Osteoblast (primary cell): Measurements from ENCODE around the gene FAM111B. TPM values are rescaled to one million over a fixed set of nuclear protein-coding genes. Genes with fewer than 3 reads are reported as not detected.
A peak's percentile ranks its signal among the peaks of the same experiment; 100 is the strongest.
"Not testable (repeated sequence)": the region's sequence is repeated elsewhere in the genome, so short reads cannot be mapped to it uniquely, and the experiment has no call there.

Experiments used
- DNase-seq: peaks from one replicate; pipeline ENCODE4 v3.0.0; 2011; ENCODE audit warnings: low spot score, mixed read lengths; ENCODE audit not compliant: insufficient read length; ENCODE audit errors: missing footprints
- H2AFZ ChIP-seq: 2 replicates; pipeline ENCODE4 v1.6.0; 2011; ENCODE audit warnings: mild to moderate bottlenecking, low read length
- H3K27ac ChIP-seq: 2 replicates; pipeline ENCODE4 v1.5.1; 2011; ENCODE audit warnings: mild to moderate bottlenecking, low read depth, low read length, moderate library complexity
- H3K27me3 ChIP-seq: 2 replicates; pipeline ENCODE4 v1.6.0; 2012; ENCODE audit warnings: mild to moderate bottlenecking, control low read depth, inconsistent platforms, low read length, moderate library complexity; ENCODE audit not compliant: insufficient read depth
- H3K36me3 ChIP-seq: 2 replicates; pipeline ENCODE4 v1.5.1; 2011; ENCODE audit warnings: mild to moderate bottlenecking, low read length, control low read depth, moderate library complexity; ENCODE audit not compliant: insufficient read depth
- H3K4me1 ChIP-seq: 2 replicates; pipeline ENCODE4 v1.5.1; 2011; ENCODE audit warnings: mild to moderate bottlenecking, low read length, control low read depth, moderate library complexity; ENCODE audit not compliant: insufficient read depth
- H3K4me2 ChIP-seq: 2 replicates; pipeline ENCODE4 v1.6.0; 2011; ENCODE audit warnings: mild to moderate bottlenecking, low read length; ENCODE audit not compliant: insufficient read depth
- H3K4me3 ChIP-seq: fragments of 200-600 bp; sonication (generic); 3 replicates; pipeline ENCODE4 v1.5.1; 2012; ENCODE audit warnings: mild to moderate bottlenecking, low read length, inconsistent platforms; ENCODE audit not compliant: insufficient read depth
- H3K79me2 ChIP-seq: 2 replicates; pipeline ENCODE4 v1.6.0; 2012; ENCODE audit warnings: mild to moderate bottlenecking, low read length, control low read depth, inconsistent platforms; ENCODE audit not compliant: insufficient read depth
- H3K9me3 ChIP-seq: 2 replicates; pipeline ENCODE4 v1.5.1; 2011; ENCODE audit warnings: low read depth, low read length, control low read depth
- H4K20me1 ChIP-seq: 2 replicates; pipeline ENCODE4 v1.6.0; 2012; ENCODE audit warnings: mild to moderate bottlenecking, low read length, control low read depth; ENCODE audit not compliant: insufficient read depth
- CTCF ChIP-seq: IDR thresholded peaks from 2 replicates; pipeline ENCODE4 v1.5.1; 2011; ENCODE audit warnings: mild to moderate bottlenecking, low read depth, low read length, moderate library complexity; ENCODE audit errors: extremely low read depth
- total RNA-seq: library from RNA; depleted of rRNA; stranded (reverse); fragments of >200 nt; gene quantifications from 2 replicates; pipeline ENCODE4 v1.2.3, GENCODE V29; 2012

The FAM111B gene
- total RNA-seq, 1 donor, result 0.72 TPM

GRCh38 chr11:59115553-59115952 lies 8.5 kb downstream of the FAM111B start:
- Histone ChIP-seq H4K20me1 (no peaks in the 10 kb centered on the region), H3K4me2 (no peak overlapping the region), H2AFZ (no peak overlapping the region), H3K4me3 (no peak overlapping the region), H3K9me3 (peaks cover 10% of the 10 kb centered on the region), H3K27me3 (no peaks in the 10 kb centered on the region), H3K79me2 (no peaks in the 10 kb centered on the region), H3K27ac (no peak overlapping the region), H3K36me3 (no peaks in the 10 kb centered on the region), H3K4me1 (no peaks in the 10 kb centered on the region)
- TF ChIP-seq CTCF, result no peak
- no peak for DNase-seq

- no peaks in the 10 kb centered on the region for H3K27me3 ChIP-seq
- no peak overlapping the region for H2AFZ ChIP-seq
- no peak for TF ChIP-seq CTCF
- no peaks in the 10 kb centered on the region for H4K20me1 ChIP-seq
- no peak overlapping the region for H3K4me2 ChIP-seq
- peaks cover 10% of the 10 kb centered on the region for H3K9me3 ChIP-seq
- H3K4me3 ChIP-seq, result no peak overlapping the region
- no peaks in the 10 kb centered on the region for H3K79me2 ChIP-seq
- DNase-seq, result no peak
- no peaks in the 10 kb centered on the region for H3K4me1 ChIP-seq
- H3K27ac ChIP-seq, result no peak overlapping the region
- no peaks in the 10 kb centered on the region for H3K36me3 ChIP-seq
Observed at GRCh38 chr11:59117774-59118173, 10.7 kb downstream of the FAM111B start.

DNA sequence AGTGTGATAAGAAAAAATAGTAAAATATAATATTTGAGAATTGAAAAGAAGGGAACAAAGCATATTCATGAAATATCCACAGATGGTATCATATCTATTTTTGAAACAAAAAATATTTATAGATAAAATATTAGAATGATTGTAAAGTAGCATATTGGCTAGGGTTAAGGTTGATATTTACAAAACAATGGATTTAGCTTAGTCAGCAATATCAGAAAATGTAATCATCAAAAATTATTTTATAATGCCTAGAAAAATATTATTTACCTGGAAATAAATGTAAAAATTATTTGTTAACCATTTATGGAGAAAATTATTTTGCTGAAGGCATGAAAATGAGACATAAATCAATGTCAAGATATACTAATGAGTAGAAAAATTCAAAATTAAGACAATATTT lies 12.8 kb downstream of the FAM111B start:
- Histone ChIP-seq H3K4me3 (no peak overlapping the region), H2AFZ (no peak overlapping the region), H4K20me1 (no peaks in the 10 kb centered on the region), H3K9me3 (peaks cover 10% of the 10 kb centered on the region), H3K27ac (no peak overlapping the region), H3K79me2 (no peaks in the 10 kb centered on the region), H3K4me1 (no peaks in the 10 kb centered on the region), H3K27me3 (no peaks in the 10 kb centered on the region), H3K4me2 (no peak overlapping the region), H3K36me3 (no peaks in the 10 kb centered on the region)
- TF ChIP-seq CTCF, result no peak
- no peak for DNase-seq

GRCh38 chr11:59135648-59136461 lies 28.8 kb downstream of the FAM111B start:
- Histone ChIP-seq H3K36me3 (peaks cover 27% of the 10 kb centered on the region), H3K27ac (no peak overlapping the region), H4K20me1 (no peaks in the 10 kb centered on the region), H3K4me1 (peaks cover 7% of the 10 kb centered on the region), H3K79me2 (peaks cover 4% of the 10 kb centered on the region), H2AFZ (peak overlapping the region; percentile 88), H3K9me3 (peaks cover 2% of the 10 kb centered on the region), H3K4me2 (peak overlapping the region; percentile 80), H3K4me3 (peak overlapping the region; percentile 62), H3K27me3 (no peaks in the 10 kb centered on the region)
- TF ChIP-seq CTCF, result peak; percentile 98
- DNase-seq, result peak; percentile 91

DNA sequence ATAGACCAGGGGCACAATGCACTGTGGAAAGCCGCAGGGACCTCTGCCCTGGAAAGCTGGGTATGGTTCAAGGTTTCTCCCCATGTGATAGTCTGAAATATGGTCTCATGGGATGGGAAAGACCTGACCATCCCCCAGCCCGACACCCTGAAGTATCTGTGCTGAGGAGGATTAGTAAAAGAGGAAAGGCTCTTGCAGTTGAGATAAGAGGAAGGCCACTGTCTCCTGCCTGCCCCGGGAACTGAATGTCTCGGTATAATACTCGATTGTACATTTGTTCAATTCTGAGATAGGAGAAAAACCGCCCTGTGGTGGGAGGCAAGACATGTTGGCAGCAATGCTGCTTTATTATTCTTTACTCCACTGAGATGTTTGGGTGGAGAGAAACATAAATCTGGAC lies 29.5 kb downstream of the FAM111B start:
- H3K4me3 ChIP-seq, H3K27ac ChIP-seq, H3K79me2 ChIP-seq, H4K20me1 ChIP-seq, DNase-seq, H3K27me3 ChIP-seq, H3K9me3 ChIP-seq: not testable (repeated sequence)
- Histone ChIP-seq H3K4me1 (peaks cover 13% of the 10 kb centered on the region), H3K36me3 (peaks cover 27% of the 10 kb centered on the region), H3K4me2 (peak overlapping the region; percentile 80), H2AFZ (peak overlapping the region; percentile 88)
